GM21526 (cell line): ENCODE measurements around the gene TMCC1.
"Not testable (repeated sequence)": the region's sequence is repeated elsewhere in the genome, so short reads cannot be mapped to it uniquely, and the experiment has no call there.

Experiments
- ATAC-seq: cut with Tn5 transposase; IDR thresholded peaks from one replicate; pipeline ENCODE4 v1.9.1; 2021; ENCODE audit warnings: moderate library complexity; ENCODE audit not compliant: unreplicated experiment, low FRiP score

The TMCC1 gene

GRCh38 chr3:129615751-129616281, 277.7 kb downstream of the TMCC1 start:
- no peak for ATAC-seq

- no peak for ATAC-seq
Measured at GRCh38 chr3:129614927-129615363, 278.6 kb downstream of the TMCC1 start.

GRCh38 chr3:129614435-129614834, 279.1 kb downstream of the TMCC1 start:
- ATAC-seq = no peak

- ATAC-seq = no peak
Measured at GRCh38 chr3:129613367-129613740, 280.2 kb downstream of the TMCC1 start.

- no peak for ATAC-seq
Measured at GRCh38 chr3:129612534-129613366, 280.8 kb downstream of the TMCC1 start.

GRCh38 chr3:129611812-129612533, 281.5 kb downstream of the TMCC1 start:
- ATAC-seq = no peak

GRCh38 chr3:129611446-129611800, 282.1 kb downstream of the TMCC1 start:
- no peak for ATAC-seq

- ATAC-seq = not testable (repeated sequence)
Measured at GRCh38 chr3:129610794-129611445, 282.6 kb downstream of the TMCC1 start.

GRCh38 chr3:129610276-129610675, 283.2 kb downstream of the TMCC1 start:
- ATAC-seq = no peak

- ATAC-seq = no peak
Measured at GRCh38 chr3:129609591-129610182, 283.8 kb downstream of the TMCC1 start.

- ATAC-seq = no peak
Measured at GRCh38 chr3:129608936-129609590, 284.4 kb downstream of the TMCC1 start.

GRCh38 chr3:129608087-129608935, 285.2 kb downstream of the TMCC1 start:
- ATAC-seq = no peak

GRCh38 chr3:129607391-129608068, 286.0 kb downstream of the TMCC1 start:
- no peak for ATAC-seq

- no peak for ATAC-seq
Measured at GRCh38 chr3:129606636-129607390, 286.7 kb downstream of the TMCC1 start, which contains the start of gene PLXND1. PLXND1 (minus strand) TSS chr3:129606676; CDS start chr3:129606639, 37 bp downstream.

GRCh38 chr3:129605922-129606635, 287.4 kb downstream of the TMCC1 start:
- no peak for ATAC-seq

GRCh38 chr3:129605203-129605921, 288.1 kb downstream of the TMCC1 start:
- ATAC-seq = no peak

- no peak for ATAC-seq
Measured at GRCh38 chr3:129604767-129605166, 288.7 kb downstream of the TMCC1 start.
